D721Med (cell line): ENCODE measurements around the gene TBCCD1.
"Not testable (repeated sequence)": the region's sequence is repeated elsewhere in the genome, so short reads cannot be mapped to it uniquely, and the experiment has no call there.

Experiments
- DNase-seq: peaks from one replicate; pipeline ENCODE4 v3.0.0; 2011; ENCODE audit warnings: low spot score; ENCODE audit not compliant: insufficient read length
- FAIRE-seq: peaks from 2 replicates; lab custom pipeline; 2011; peaks lifted over from hg19 to GRCh38; lab: Jason Lieb, UNC
- TF ChIP-seq, protein P1 (sequence below): IDR thresholded peaks from 2 replicates; pipeline ENCODE4 v1.5.1; 2012; ENCODE audit warnings: mild to moderate bottlenecking, control low read depth; ENCODE audit not compliant: insufficient read depth; ENCODE audit errors: missing control alignments

The TBCCD1 gene

DNA sequence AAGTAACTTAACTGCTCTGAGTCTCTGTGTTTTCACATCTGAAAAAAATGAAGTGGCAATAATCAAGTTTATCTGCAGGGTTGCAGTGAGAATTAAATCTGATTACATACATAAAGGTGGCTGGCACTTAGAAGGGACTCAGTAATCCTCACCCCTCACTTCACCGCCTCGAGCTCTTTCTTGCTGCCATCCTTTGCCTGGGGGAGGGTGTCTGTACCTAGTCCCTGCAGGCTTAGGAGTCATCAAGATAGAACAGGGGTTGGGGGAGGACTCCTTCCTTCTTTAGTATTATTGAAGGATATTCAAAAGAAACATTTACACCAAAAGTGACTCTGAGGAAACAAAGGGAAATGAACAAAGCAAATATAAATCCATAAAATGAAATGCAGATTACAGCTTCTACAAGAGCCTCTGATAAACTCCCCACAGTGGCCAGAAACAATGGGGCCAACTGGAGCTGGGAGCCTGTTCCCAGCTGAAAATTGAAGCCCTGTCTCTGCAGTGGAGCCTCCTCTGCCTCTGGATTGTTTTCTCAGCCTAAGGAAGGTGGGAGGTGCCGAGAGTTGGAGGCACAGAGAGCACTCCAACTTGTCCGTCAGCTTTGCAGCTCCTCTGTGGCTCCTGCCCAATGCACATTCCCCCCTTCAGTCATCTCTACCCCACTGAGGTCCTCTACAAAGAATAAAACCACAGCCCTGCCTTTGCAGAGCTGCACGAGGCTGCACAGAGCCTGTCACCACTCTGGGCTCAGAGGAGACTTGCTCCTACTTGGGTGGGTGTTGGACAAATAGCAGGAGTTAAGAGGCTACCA lies 64.8 kb downstream of the TBCCD1 start:
- TF ChIP-seq, protein P1, sequence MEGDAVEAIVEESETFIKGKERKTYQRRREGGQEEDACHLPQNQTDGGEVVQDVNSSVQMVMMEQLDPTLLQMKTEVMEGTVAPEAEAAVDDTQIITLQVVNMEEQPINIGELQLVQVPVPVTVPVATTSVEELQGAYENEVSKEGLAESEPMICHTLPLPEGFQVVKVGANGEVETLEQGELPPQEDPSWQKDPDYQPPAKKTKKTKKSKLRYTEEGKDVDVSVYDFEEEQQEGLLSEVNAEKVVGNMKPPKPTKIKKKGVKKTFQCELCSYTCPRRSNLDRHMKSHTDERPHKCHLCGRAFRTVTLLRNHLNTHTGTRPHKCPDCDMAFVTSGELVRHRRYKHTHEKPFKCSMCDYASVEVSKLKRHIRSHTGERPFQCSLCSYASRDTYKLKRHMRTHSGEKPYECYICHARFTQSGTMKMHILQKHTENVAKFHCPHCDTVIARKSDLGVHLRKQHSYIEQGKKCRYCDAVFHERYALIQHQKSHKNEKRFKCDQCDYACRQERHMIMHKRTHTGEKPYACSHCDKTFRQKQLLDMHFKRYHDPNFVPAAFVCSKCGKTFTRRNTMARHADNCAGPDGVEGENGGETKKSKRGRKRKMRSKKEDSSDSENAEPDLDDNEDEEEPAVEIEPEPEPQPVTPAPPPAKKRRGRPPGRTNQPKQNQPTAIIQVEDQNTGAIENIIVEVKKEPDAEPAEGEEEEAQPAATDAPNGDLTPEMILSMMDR: no peak
- FAIRE-seq (no peak), DNase-seq (no peak)

DNA sequence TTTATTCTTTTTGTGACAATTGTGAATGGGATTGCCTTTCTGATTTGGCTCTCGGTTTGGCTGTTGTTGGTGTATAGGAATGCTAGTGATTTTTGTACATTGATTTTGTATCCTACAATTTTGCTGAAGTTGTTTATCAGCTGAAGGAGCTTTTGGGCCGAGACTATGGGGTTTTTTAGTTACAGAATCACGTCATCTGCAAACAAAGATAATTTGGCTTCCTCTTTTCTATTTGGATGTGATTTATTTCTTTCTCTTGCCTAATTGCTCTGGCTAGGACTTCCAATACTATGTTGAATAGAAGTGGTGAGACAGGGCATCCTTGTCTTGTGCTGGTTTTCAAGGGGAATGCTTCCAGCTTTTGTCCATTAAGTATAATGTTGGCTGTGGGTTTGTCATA lies 67.2 kb downstream of the TBCCD1 start:
- not testable (repeated sequence) for DNase-seq, FAIRE-seq

DNA sequence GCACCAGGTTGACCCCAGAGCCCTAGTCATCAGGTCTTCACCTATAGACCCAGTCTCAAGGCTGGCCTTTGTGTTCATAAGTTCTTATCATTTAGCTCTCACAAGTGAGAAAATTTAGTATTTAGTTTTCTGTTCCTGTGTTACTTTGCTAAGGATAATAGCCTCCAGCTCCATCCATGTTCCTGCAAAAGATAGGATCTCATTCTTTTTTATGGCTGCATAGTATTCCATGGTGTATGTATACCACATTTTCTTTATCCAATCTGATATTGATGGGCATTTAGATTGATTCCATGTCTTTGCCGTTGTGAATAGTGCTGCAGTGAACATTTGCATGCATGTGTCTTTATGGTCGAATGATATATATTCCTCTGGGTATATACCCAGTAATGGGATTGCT lies 69.1 kb downstream of the TBCCD1 start:
- not testable (repeated sequence) for FAIRE-seq

DNA sequence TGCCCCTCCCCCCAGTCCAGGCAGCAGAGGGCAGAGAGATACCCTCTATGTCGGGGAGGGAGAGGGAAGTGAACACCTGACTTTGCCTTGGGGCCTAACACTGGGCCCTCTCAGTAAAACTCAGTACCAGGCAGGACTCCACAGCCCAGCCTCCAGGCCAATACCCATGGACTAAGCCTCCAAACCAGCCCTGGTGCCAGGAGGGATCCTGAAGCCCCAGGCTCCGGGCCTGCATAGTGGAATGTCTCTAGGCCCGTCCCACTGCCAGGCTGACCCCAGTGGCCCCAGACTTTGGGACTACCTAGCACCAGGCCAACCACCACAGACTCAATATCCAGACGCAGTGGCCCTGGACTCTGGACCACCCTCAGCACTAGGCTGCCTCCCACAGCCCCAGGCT lies 69.5 kb downstream of the TBCCD1 start:
- DNase-seq: no peak
- no peak for FAIRE-seq
- TF ChIP-seq, protein P1: no peak

More for the DNA sequence above, 69.1 kb downstream of the TBCCD1 start:
- DNase-seq: not testable (repeated sequence)

GRCh38 chr3:186496635-186497034 lies 70.5 kb downstream of the TBCCD1 start:
- FAIRE-seq (no peak), DNase-seq (no peak)
- TF ChIP-seq, protein P1: no peak
